ENCODE results near the gene UCHL1.
A peak's percentile ranks its signal among the peaks of the same experiment; 100 is the strongest.
"Not testable (repeated sequence)": the region's sequence is repeated elsewhere in the genome, so short reads cannot be mapped to it uniquely, and the experiment has no call there.

Gene UCHL1

GRCh38 chr4:41241919-41242318 lies 14.8 kb upstream of the UCHL1 start:
- DNase-seq: no peak

- DNase-seq: no peak
Observed at GRCh38 chr4:41245983-41246382, 10.7 kb upstream of the UCHL1 start.

GRCh38 chr4:41256131-41256739 lies 493 bp upstream of the UCHL1 start:
- DNase-seq: no peak

GRCh38 chr4:41257257-41257901 lies 651 bp downstream of the UCHL1 start:
- peak; percentile 56 for DNase-seq

- DNase-seq: no peak
Observed at GRCh38 chr4:41257906-41258305, 1.2 kb downstream of the UCHL1 start.

- DNase-seq: peak; percentile 49
Observed at GRCh38 chr4:41258783-41259182, 2.1 kb downstream of the UCHL1 start.

GRCh38 chr4:41260116-41260733 lies 3.5 kb downstream of the UCHL1 start:
- DNase-seq: no peak

- DNase-seq: no peak
Observed at GRCh38 chr4:41262198-41262597, 5.5 kb downstream of the UCHL1 start.

GRCh38 chr4:41264212-41264611 lies 7.5 kb downstream of the UCHL1 start:
- DNase-seq: no peak

GRCh38 chr4:41267997-41268396 lies 11.3 kb downstream of the UCHL1 start:
- DNase-seq: peak; percentile 51

GRCh38 chr4:41268721-41269517 lies 12.2 kb downstream of the UCHL1 start:
- DNase-seq: no peak

GRCh38 chr4:41269682-41270081 lies 13.0 kb downstream of the UCHL1 start:
- DNase-seq: no peak

- DNase-seq: not testable (repeated sequence)
Observed at GRCh38 chr4:41275931-41276330, 19.2 kb downstream of the UCHL1 start.

- no peak for DNase-seq
Observed at GRCh38 chr4:41280010-41280409, 23.3 kb downstream of the UCHL1 start.

GRCh38 chr4:41281038-41281634 lies 24.4 kb downstream of the UCHL1 start:
- peak; percentile 52 for DNase-seq

- DNase-seq: no peak
Observed at GRCh38 chr4:41282366-41282765, 25.6 kb downstream of the UCHL1 start.

GRCh38 chr4:41285202-41285863 lies 28.6 kb downstream of the UCHL1 start:
- no peak for DNase-seq

GRCh38 chr4:41285864-41286235 lies 29.1 kb downstream of the UCHL1 start:
- no peak for DNase-seq

GRCh38 chr4:41287005-41287404 lies 30.3 kb downstream of the UCHL1 start:
- DNase-seq: no peak

- no peak for DNase-seq
Observed at GRCh38 chr4:41287852-41288251, 31.1 kb downstream of the UCHL1 start.

- DNase-seq: no peak
Observed at GRCh38 chr4:41288254-41288653, 31.5 kb downstream of the UCHL1 start.

GRCh38 chr4:41290479-41290878 lies 33.8 kb downstream of the UCHL1 start:
- no peak for DNase-seq

Data from right hindlimb (tissue), 1 donor.